ENCODE data around the gene IL10RB.

DNA sequence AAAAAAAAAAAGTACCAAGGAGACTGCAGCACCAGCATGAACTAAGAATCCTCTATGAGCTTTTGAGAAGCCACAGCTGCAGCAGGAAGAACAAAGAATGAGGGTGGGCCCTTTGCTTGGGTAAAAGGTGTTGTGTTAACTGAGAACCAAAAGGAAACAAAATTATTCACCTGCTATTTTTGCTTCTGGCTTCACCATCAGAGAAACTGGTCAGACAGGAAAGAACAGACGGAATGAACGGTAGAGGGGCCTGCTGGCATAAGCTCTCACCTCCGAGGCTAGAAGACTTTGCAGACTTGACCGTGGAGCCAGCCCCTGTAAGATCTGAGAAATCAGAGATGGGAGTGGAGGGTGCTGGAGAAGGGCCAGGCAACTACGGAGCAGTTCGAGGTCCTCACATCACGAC is 27.6 kb downstream of the IL10RB start:
- TF ChIP-seq, protein P1, sequence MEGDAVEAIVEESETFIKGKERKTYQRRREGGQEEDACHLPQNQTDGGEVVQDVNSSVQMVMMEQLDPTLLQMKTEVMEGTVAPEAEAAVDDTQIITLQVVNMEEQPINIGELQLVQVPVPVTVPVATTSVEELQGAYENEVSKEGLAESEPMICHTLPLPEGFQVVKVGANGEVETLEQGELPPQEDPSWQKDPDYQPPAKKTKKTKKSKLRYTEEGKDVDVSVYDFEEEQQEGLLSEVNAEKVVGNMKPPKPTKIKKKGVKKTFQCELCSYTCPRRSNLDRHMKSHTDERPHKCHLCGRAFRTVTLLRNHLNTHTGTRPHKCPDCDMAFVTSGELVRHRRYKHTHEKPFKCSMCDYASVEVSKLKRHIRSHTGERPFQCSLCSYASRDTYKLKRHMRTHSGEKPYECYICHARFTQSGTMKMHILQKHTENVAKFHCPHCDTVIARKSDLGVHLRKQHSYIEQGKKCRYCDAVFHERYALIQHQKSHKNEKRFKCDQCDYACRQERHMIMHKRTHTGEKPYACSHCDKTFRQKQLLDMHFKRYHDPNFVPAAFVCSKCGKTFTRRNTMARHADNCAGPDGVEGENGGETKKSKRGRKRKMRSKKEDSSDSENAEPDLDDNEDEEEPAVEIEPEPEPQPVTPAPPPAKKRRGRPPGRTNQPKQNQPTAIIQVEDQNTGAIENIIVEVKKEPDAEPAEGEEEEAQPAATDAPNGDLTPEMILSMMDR (IDR thresholded peaks at IDR 0.05) = no peak
- TF ChIP-seq POLR2AphosphoS5 (IDR thresholded peaks at IDR 0.05) = no peak
